ENCODE measurements around the gene CSHL1. TPM values are rescaled to one million over a fixed set of nuclear protein-coding genes. Genes with fewer than 3 reads are reported as not detected.
"Not testable (repeated sequence)": the region's sequence is repeated elsewhere in the genome, so short reads cannot be mapped to it uniquely, and the experiment has no call there.

The CSHL1 gene
- total RNA-seq, 1 experiment from 2014 or later = not detected

GRCh38 chr17:63874061-63874626 lies 36.9 kb downstream of the CSHL1 start:
- DNase-seq (ENCODE audit: low read depth, low spot score); in situ Hi-C loops (cut with HindIII; ENCODE audit: low pct_unique_long_range_greater_than_20kb, low sequenced_read_pairs): not testable (repeated sequence)

DNA sequence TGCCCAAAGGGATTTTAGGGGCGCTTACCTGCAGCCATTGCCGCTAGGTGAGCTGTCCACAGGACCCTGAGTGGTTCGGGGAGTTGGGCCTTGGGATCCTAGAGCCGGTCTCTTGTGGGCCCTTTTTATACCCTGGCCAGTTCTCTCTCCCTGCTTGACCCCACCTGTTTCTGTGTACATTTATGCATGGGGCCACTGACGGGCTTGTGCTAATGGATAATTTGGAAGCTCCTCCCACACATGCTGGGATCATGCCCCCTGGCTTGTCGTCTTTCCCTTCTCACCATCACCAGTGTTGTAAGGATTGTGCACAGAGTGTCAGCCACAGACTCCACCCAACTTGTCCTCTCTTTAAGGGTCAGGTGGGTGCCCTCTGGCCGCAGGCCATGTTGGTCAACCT lies 37.5 kb downstream of the CSHL1 start, which contains the start of gene CSH2:
Gene CSH2 (minus strand): TSS at position 101 of the 400 bp plus-strand sequence. CDS start 63 bp downstream, at position 38.
- in situ Hi-C loops (cut with HindIII; ENCODE audit: low pct_unique_long_range_greater_than_20kb, low sequenced_read_pairs); DNase-seq (ENCODE audit: low read depth, low spot score): not testable (repeated sequence)

DNA sequence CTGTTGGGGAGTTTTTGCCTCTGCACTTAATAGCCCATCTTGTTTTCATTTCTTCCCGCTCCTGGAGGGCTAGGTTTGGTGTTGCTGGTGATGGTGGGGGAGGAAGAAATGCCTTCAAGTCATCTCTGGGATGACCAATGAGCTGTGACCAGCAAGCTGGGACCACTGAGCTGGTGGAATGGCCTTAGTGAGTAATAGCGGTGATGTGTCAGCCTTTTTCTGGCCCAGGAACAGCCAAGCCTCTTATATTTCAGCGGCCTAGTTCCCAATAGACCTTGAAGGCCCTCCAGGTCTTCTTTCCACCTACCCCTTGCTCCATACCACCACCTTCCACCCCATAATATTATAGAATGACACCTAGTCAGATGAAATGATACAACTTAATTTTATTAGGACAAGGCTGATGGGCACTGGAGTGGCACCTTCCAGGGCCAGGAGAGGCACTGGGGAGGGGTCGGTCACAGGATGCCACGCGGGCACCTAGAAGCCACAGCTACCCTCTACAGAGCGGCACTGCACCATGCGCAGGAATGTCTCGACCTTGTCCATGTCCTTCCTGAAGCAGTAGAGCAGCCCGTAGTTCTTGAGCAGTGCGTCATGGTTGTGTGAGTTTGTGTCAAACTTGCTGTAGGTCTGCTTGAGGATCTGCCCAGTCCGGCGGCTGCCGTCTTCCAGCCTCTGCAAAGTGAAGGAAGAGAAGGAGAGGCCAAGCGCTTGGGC lies 39.3 kb downstream of the CSHL1 start:
- in situ Hi-C loops (cut with HindIII; ENCODE audit: low pct_unique_long_range_greater_than_20kb, low sequenced_read_pairs); DNase-seq (ENCODE audit: low read depth, low spot score): not testable (repeated sequence)

- DNase-seq (ENCODE audit: low read depth, low spot score); in situ Hi-C loops (cut with HindIII; ENCODE audit: low pct_unique_long_range_greater_than_20kb, low sequenced_read_pairs): not testable (repeated sequence)
Observed at GRCh38 chr17:63870292-63870665, 40.8 kb downstream of the CSHL1 start.

GRCh38 chr17:63869491-63870291 lies 41.4 kb downstream of the CSHL1 start:
- in situ Hi-C loops (cut with HindIII; ENCODE audit: low pct_unique_long_range_greater_than_20kb, low sequenced_read_pairs); DNase-seq (ENCODE audit: low read depth, low spot score): not testable (repeated sequence)

- DNase-seq (ENCODE audit: low read depth, low spot score) = peak; percentile 38
- in situ Hi-C loops (cut with HindIII; ENCODE audit: low pct_unique_long_range_greater_than_20kb, low sequenced_read_pairs) = not testable (repeated sequence)
Observed at GRCh38 chr17:63866625-63867024, 44.4 kb downstream of the CSHL1 start.

Small RNA genes within 50 kb of the gene (small RNA-seq; reads per million reads assigned to genes)
- 0 reads per million in 2 experiments for gene AC040958.1
- gene AC127029.1 = 0 reads per million in 2 experiments
- gene GH1 = 0 reads per million in 2 experiments

Other genes starting within 250 kb of the CSHL1 start
- gene LIMD2, start 211.1 kb downstream of the CSHL1 start, total RNA-seq (2014; rRNA removed; shearing (Covaris generic)) = 12.0 and 18.6 TPM in 2 replicates
- gene STRADA, start 169.5 kb downstream of the CSHL1 start, total RNA-seq (2014; rRNA removed; shearing (Covaris generic)) = 11.9 and 14.6 TPM in 2 replicates
- 105 and 109 TPM in 2 replicates for gene CCDC47, start 137.7 kb downstream of the CSHL1 start, total RNA-seq (2014; rRNA removed; shearing (Covaris generic))
- 56.8 and 60.2 TPM in 2 replicates for gene DDX42, start 137.1 kb downstream of the CSHL1 start, total RNA-seq (2014; rRNA removed; shearing (Covaris generic))
- 21.8 and 30.8 TPM in 2 replicates for gene PSMC5, start 83.8 kb downstream of the CSHL1 start, total RNA-seq (2014; rRNA removed; shearing (Covaris generic))
- 42.4 and 51.6 TPM in 2 replicates for gene FTSJ3, start 83.6 kb downstream of the CSHL1 start, total RNA-seq (2014; rRNA removed; shearing (Covaris generic))
- 146 and 160 TPM in 2 replicates for gene SMARCD2, start 68.6 kb downstream of the CSHL1 start, total RNA-seq (2014; rRNA removed; shearing (Covaris generic))
- gene CSH2, start 37.6 kb downstream of the CSHL1 start, total RNA-seq (2014; rRNA removed; shearing (Covaris generic)) = not detected in 2 replicates
- gene GH2, start 29.3 kb downstream of the CSHL1 start, total RNA-seq (2014; rRNA removed; shearing (Covaris generic)) = not detected in 2 replicates
- gene CSH1, start 14.7 kb downstream of the CSHL1 start, total RNA-seq (2014; rRNA removed; shearing (Covaris generic)) = not detected in 2 replicates
- gene GH1, start 7.6 kb upstream of the CSHL1 start, total RNA-seq (2014; rRNA removed; shearing (Covaris generic)) = not detected in 2 replicates
- 2.2 and 3.1 TPM in 2 replicates for gene CD79B, start 21.1 kb upstream of the CSHL1 start, total RNA-seq (2014; rRNA removed; shearing (Covaris generic))
- not detected in 2 replicates for gene SCN4A, start 61.7 kb upstream of the CSHL1 start, total RNA-seq (2014; rRNA removed; shearing (Covaris generic))
- gene PRR29, start 87.1 kb upstream of the CSHL1 start, total RNA-seq (2014; rRNA removed; shearing (Covaris generic)) = 0.13 TPM in 1 of 2 replicates, not detected in the other
- gene ICAM2, start 109.4 kb upstream of the CSHL1 start, total RNA-seq (2014; rRNA removed; shearing (Covaris generic)) = 0.71 TPM in 1 of 2 replicates, not detected in the other
- 6.2 and 7.2 TPM in 2 replicates for gene ERN1, start 218.9 kb upstream of the CSHL1 start, total RNA-seq (2014; rRNA removed; shearing (Covaris generic))

All from SK-MEL-5 (cell line).